T follicular helper cell (primary cell): Measurements from ENCODE around the gene SLC30A2.

ENCODE experiments used
- DNase-seq: peaks from one replicate; pipeline ENCODE4 v3.0.0-alpha.2; 2020; ENCODE audit warnings: low read depth

The SLC30A2 gene

DNA sequence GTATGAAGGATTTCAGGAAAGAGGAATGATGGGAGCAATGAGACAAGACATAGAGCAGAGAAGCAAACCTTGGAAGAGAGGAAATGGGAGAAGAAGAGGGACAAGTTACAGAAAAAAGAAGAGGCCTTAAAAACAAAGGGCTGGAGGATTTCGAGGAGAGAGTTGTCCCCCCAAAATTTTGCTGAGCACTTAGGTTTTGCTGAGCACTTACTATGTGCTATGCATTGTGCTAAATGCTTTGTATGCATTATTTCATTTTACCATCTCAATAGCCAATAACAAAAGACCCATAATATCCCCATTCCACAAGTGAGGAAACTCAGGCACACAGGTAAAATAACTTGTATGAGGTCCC is 24.0 kb upstream of the SLC30A2 start:
- no peak for DNase-seq

GRCh38 chr1:26067432-26067911 is 21.6 kb upstream of the SLC30A2 start, which contains the start of gene TRIM63:
Gene TRIM63 (minus strand): TSS chr1:26067630. CDS start chr1:26067494, 136 bp downstream.
- no peak for DNase-seq

DNA sequence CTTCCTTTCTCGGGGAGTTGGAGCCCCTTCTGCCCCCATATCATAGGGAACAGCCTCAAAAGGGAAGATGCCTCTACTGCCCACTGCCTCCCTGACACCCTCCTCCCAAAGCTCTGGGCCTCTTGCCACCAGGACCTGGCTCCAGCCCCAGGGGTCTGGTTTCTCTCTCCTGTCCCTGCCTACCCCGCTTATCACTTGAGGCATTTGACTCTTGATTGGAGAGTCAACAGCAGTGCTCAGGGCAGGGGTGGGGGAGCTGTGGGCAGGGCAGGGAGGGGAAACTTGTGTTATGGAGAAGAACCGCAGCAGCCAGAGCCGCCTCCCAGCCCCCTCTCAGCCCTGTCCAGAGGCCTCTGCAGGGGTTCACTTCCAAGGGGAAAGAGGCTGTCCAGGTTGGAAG is 20.9 kb upstream of the SLC30A2 start:
- DNase-seq, result no peak

DNA sequence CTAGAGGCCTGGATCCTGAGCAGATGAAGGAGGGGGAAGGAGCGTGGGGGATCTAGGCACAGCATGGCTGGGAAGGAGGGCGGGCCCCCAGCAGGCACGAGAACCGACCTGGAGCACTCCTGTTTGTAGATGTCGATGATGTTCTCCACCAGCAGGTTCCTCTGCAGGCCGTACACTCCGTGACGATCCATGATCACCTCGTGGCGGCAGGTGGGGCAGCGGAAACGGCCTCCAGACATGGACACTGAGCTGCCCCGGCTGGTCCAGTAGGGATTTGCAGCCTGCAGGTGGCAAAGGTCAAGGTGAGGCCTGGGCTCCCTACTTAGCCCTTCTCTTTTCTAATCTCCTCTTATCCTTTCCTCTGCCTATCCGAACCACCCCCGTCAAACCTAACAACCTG is 20.2 kb upstream of the SLC30A2 start:
- no peak for DNase-seq

DNA sequence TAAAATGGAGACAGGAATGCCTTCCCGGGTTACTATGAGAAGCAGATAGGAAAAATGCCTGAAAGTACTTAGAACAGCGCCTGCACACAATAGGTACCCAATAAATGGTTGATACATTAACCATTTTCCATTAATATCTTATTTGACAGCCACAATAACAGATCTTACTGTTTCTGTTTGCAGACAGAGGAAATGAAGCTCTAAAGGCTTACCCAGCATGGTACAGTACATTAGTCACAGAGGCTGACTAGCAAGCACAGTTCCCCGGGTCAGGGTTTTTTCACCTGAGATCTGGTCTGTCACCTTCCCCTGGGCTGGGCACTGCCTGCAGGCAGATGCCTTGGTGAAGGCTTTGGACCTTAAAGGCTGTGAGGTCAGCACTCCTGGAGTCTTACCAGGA is 18.6 kb upstream of the SLC30A2 start:
- no peak for DNase-seq

DNA sequence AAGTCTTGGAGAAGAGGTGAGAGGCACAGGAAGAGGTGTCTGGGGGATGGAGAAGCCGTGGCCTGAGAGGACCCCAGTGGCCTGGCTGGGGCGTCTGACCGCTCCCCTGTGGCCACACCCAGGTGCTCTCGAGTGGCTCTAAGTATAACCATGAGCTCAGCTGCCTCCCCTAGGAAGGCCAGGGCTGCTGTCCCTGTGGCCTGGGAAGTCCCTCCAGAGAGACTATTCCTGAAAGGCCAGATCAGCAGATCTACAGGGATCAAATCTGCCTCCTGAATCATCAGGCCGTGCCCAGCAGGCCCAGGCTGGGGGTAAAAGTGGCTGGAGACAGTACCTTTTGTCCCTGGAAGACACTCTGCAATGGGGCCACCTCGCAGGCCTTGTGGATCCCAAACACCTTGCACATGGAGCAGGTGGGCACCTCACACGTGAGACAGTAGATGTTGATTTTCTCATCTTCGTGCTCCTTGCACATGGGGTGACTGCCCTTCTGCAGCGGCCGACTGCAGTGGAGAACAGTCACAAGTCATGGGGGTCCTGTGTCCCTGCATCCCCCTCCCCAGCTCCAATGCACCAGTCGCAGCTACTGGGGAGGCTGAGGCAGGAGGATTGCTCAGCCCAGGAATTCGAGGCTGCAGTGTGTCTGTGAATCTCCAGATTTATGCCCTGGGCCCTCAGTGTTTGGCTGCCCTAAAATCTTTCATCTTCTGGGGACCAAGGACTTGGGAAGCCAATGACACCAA is 15.1 kb upstream of the SLC30A2 start:
- DNase-seq, result no peak

GRCh38 chr1:26059906-26060305 is 14.0 kb upstream of the SLC30A2 start:
- no peak for DNase-seq

DNA sequence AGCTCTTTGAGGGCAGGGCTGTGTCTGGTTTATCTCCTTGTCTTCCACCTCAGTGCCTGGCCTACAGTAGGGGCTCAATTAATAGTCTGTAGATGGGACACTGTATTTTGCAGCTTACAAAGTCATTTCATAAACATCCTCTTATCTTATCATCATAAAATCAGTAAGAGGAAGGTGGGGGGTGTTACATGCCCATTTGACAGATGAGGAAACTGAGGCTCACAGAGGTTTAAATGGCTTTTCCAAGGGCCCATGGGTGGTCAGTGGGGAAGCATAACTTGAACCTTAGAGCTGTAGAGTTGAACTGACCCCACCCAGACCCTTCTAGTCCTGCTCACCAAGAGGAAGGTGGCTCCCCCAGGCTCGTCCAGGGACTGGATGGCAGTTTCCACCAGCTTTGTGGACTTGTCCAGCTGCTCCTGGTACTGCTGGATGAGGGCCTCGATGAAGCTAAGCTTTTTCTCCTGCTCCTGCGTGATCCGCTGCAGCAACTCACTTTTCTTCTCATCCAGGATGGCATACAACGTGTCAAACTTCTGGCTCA is 12.2 kb upstream of the SLC30A2 start:
- no peak for DNase-seq

DNA sequence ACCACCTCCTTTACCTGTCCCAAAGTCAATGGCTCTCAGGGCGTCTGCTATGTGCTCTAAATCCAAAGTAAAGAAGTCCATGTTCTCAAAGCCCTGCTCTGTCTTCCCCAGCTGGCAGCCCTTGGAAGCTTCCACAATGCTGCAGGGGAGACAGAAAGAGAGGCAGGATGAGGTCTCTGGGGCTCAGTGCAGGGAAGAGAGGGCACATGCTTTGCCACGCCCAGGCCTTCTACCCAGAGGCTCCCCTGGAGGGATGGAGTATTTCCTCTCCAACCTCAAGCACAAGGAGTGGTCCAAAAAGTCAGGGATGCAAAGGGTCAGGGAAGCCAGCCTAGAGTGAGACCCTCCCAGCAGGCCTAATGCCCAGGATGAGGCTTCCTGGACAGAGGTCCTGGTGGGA is 11.3 kb upstream of the SLC30A2 start:
- DNase-seq, result no peak

- no peak for DNase-seq
Observed at GRCh38 chr1:26055041-26055440, 9.1 kb upstream of the SLC30A2 start.

GRCh38 chr1:26053718-26054560 is 8.0 kb upstream of the SLC30A2 start:
- DNase-seq, result no peak

DNA sequence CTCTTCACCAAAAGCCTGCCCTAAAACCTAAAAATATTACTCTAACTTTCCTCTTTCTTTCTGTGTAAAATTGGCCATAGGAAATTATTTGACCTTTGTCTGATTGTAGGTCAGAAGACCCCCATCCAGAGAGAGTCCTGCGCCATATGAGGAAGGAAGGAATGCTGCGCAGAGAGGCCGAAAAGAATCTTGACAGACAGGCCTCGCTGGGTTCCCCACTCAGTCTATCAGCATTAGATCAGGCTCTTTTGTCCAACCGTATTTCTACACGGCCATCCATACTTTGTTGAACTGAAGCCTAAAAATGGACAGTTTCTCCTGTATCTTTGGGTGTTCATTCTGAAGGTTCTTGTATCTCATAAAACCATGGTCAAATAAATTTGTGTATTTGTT is 4.3 kb upstream of the SLC30A2 start:
- DNase-seq, result no peak

DNA sequence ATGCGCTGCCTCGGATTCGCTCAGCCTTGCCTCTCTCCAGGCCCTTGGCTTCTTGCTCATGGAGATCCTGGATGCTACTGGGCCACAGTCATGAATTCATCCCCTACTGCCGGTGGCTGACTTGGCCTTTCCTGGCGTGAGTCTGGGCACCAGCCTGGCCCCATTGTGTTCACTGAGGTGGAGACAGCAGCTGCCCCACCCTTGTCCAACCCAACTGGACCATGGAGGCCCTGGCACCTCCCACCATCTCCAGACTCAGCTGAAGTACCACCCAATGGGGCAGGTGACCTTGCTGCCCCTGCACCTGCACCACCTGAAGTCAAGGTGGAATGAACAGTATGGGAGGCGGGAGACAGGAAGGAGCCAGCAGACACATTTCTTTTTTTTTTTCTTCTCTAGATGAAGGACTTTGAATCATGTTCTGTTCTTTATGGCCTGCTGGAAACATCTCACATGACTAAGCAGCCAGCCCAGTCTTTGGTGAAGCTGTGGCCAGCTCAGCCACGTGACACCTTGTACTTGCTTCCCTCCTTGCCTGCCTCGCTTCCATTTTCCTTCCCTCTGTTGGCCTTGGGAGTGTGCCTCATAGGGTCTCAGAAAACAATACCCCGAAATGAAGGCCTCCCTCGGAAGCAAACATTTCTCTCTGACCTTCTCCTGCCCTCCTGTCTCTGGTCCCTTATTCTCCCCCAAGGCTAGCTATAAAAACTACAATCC is 3.8 kb upstream of the SLC30A2 start:
- no peak for DNase-seq

DNA sequence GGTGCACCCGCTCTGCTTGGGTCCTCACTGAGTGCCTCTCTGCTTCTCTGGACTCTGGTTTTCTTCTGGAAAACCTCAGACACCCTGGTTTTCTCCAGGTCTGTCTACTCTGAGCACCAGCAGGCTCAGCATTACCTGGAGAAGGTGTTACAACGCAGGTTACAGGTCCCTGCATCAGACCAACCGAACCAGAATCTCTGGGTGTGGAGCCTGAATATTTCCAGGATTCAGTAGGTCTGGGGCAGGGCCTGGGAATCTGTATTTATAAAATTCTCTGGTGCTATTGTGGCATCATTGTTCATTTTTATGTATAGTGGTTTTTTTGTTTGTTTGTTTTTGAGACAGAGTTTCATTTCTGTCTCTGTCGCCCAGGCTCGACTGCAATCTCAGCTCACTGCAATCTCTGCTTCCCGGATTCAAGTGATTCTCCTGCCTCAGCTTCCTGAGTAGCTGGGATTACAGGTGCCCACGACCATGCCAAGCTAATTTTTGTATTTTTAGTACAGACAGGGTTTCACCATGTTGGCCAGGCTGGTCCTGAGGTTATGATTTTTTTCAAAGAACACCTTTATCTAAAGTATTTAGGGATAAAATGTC is 1.5 kb upstream of the SLC30A2 start:
- DNase-seq, result no peak

GRCh38 chr1:26046246-26047095 is 553 bp upstream of the SLC30A2 start:
- no peak for DNase-seq

- DNase-seq, result no peak
Observed at GRCh38 chr1:26044971-26045721, 772 bp downstream of the SLC30A2 start.

DNA sequence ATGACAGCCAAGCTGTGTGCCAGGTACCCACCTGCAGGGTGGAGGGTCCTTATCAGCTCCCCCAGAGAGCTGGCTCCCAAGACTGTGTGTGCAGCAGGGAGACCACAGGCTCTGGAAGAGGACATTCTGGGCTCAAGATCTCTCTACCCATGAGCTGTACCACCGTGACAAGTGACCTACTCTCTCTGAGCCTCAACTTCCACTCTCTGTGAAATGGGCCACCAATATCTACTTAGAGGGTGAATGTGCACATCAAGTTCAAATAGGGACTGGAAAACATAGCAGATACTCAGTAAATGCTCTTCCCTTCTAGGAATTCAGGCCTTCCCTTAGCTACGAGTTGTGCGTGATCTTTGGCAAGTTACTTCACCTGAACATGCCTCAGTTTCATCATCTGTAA is 1.5 kb downstream of the SLC30A2 start:
- no peak for DNase-seq

GRCh38 chr1:26043765-26044164 is 2.2 kb downstream of the SLC30A2 start:
- DNase-seq, result no peak

DNA sequence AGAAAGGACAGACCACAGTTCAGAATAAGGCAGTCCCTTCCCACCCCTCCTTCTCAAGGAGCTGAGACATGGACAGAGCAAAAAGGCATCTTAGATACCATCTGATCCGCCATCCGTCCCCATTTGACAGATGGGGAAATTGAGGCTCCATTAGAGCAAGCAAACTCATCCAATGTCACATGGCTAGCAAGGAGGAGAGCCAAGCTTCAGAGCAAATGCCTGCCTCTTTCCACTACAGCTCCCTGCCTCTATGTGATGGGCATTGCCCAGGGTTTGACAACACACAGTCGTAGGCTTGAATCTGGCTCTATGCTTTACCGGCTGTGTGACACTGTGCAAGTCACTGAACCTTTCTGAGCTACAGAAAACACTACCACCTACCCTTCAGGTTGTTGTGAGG is 3.9 kb downstream of the SLC30A2 start:
- DNase-seq, result no peak

GRCh38 chr1:26041401-26041800 is 4.5 kb downstream of the SLC30A2 start:
- DNase-seq, result no peak
